Activated CD8-positive, alpha-beta T cell treated with anti-CD3 and anti-CD28 coated beads for 36 hours (primary cell): ENCODE data around the gene NPIPB8. TPM values are rescaled to one million over a fixed set of nuclear protein-coding genes. Genes with fewer than 3 reads are reported as not detected.
"Not testable (repeated sequence)": the region's sequence is repeated elsewhere in the genome, so short reads cannot be mapped to it uniquely, and the experiment has no call there.

Experiments used
- ATAC-seq: fragments of 200-7000 bp; cut with Tn5 transposase; one replicate; pipeline ENCODE4 v1.10.0; 2021; ENCODE audit warnings: mild to moderate bottlenecking, moderate library complexity
- CTCF ChIA-PET: fragments of 350-600 bp; sonication (Branson Sonifier 250); formaldehyde crosslinking; loops from one replicate; lab custom pipeline; 2021; ENCODE audit warnings: antibody characterized with exemption; lab: Charles Lee
- POLR2A ChIA-PET: fragments of 350-600 bp; sonication (Branson Sonifier 250); formaldehyde crosslinking; loops from one replicate; lab custom pipeline; 2021; ENCODE audit warnings: antibody characterized with exemption; lab: Charles Lee
- DNase-seq: peaks from one replicate; pipeline ENCODE4 v3.0.0-alpha.2; 2020
- H3K27ac Mint-ChIP-seq: one replicate; pipeline ENCODE4 v1.8.0; 2021; ENCODE audit warnings: mild to moderate bottlenecking, mixed read lengths
- H3K27me3 Mint-ChIP-seq: one replicate; pipeline ENCODE4 v1.8.0; 2021; ENCODE audit warnings: mixed read lengths
- H3K36me3 Mint-ChIP-seq: one replicate; pipeline ENCODE4 v1.8.0; 2021; ENCODE audit warnings: low read depth, mixed read lengths
- H3K4me1 Mint-ChIP-seq: one replicate; pipeline ENCODE4 v1.8.0; 2021; ENCODE audit warnings: low read depth, mixed read lengths
- H3K4me3 Mint-ChIP-seq: one replicate; pipeline ENCODE4 v1.8.0; 2021; ENCODE audit warnings: mild to moderate bottlenecking, moderate library complexity, mixed read lengths
- H3K9me3 Mint-ChIP-seq: one replicate; pipeline ENCODE4 v1.8.0; 2021; ENCODE audit warnings: mixed read lengths
- intact Hi-C: fragments of 100-400 bp; cut with micrococcal nuclease; formaldehyde crosslinking; loops from one replicate; pipeline ENCODE4 v1.10.0; 2022
- total RNA-seq, 2 experiments: library from RNA; stranded (reverse); gene quantifications; one replicate each; pipeline ENCODE4 v1.2.3, GENCODE V29; 2021
- TF ChIP-seq, protein P1 (sequence below): fragments of 200-600 bp; IDR thresholded peaks from one replicate; pipeline ENCODE4 v1.8.0; 2022; ENCODE audit warnings: antibody characterized with exemption, mild to moderate bottlenecking

The NPIPB8 gene
- total RNA-seq, 2 experiments from 2014 or later, result not detected

DNA sequence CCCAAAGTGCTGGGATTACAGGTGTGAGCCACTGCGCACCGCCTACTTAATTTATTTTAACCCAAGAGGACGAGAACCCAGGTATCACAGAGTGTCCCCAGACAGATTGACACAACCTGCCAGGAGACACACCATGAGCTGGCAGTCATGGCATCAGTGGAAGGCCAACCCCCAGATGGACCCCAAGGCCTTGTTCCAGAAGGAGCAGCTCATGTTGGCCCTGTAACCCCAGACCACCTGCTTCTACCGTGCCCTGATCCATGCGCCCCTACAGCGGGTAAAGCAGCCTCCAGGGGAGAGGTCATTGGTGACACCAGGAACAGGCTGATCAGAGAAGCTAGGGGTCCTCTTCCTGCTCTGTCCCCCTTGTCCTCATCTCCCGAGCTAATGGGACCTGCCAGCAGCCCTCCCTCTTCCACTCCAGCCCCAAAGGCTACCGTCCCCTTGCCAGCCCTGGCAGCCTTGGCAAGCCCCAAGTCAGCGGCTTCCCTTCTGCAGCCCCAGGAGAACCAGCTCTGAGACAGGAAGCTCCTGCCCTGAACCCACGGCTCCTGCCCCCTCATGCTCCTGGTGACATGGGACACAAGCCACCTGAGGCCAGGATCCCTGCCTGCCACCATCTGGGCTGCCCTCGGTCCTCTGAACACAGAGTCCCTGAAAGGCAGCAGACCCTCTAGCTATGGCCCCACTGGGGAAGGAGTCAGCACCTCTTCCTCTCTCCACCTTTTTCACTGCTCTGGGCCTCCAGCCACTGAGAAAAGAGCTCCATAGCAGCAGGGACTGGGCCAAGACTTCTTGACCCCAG is 34.3 kb upstream of the NPIPB8 start:
- H3K36me3 Mint-ChIP-seq, result peaks cover 2% of the 10 kb centered on the region
- no peaks in the 10 kb centered on the region for H3K27me3 Mint-ChIP-seq
- ATAC-seq (no peak), DNase-seq (no peak)
- H3K9me3 Mint-ChIP-seq, result no peaks in the 10 kb centered on the region
- no peak overlapping the region for H3K4me3 Mint-ChIP-seq
- intact Hi-C loops, result no loop called here
- CTCF ChIA-PET, result no interaction called here
- TF ChIP-seq, protein P1, sequence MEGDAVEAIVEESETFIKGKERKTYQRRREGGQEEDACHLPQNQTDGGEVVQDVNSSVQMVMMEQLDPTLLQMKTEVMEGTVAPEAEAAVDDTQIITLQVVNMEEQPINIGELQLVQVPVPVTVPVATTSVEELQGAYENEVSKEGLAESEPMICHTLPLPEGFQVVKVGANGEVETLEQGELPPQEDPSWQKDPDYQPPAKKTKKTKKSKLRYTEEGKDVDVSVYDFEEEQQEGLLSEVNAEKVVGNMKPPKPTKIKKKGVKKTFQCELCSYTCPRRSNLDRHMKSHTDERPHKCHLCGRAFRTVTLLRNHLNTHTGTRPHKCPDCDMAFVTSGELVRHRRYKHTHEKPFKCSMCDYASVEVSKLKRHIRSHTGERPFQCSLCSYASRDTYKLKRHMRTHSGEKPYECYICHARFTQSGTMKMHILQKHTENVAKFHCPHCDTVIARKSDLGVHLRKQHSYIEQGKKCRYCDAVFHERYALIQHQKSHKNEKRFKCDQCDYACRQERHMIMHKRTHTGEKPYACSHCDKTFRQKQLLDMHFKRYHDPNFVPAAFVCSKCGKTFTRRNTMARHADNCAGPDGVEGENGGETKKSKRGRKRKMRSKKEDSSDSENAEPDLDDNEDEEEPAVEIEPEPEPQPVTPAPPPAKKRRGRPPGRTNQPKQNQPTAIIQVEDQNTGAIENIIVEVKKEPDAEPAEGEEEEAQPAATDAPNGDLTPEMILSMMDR, result no peak
- POLR2A ChIA-PET, result interaction anchor here (0.9 to 1.0 kb wide), 2 partner anchors 9 to 35 kb away, joined by 3 read pairs; no protein-coding TSS in a partner anchor
- H3K4me1 Mint-ChIP-seq, result no peaks in the 10 kb centered on the region
- H3K27ac Mint-ChIP-seq, result no peak overlapping the region

DNA sequence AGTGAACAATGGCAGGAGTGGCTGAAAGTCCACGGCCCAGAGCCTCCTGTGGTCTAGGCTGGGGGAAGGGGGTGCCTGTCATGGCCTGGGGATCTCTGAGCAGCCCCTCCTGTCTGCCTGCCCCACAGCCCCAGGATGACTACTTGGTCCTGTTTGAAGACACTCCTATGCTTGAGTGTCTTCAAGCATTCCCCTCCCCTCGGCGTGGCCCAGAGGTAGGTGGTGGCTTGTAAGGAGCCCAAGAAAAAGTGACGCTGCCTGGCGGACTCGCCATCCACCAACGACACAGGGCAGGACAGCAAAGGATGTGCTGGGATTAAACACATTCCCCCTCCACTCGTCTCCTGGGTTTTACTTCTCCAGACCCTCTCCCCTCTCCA is 33.7 kb upstream of the NPIPB8 start:
- H3K27ac Mint-ChIP-seq, result no peak overlapping the region

DNA sequence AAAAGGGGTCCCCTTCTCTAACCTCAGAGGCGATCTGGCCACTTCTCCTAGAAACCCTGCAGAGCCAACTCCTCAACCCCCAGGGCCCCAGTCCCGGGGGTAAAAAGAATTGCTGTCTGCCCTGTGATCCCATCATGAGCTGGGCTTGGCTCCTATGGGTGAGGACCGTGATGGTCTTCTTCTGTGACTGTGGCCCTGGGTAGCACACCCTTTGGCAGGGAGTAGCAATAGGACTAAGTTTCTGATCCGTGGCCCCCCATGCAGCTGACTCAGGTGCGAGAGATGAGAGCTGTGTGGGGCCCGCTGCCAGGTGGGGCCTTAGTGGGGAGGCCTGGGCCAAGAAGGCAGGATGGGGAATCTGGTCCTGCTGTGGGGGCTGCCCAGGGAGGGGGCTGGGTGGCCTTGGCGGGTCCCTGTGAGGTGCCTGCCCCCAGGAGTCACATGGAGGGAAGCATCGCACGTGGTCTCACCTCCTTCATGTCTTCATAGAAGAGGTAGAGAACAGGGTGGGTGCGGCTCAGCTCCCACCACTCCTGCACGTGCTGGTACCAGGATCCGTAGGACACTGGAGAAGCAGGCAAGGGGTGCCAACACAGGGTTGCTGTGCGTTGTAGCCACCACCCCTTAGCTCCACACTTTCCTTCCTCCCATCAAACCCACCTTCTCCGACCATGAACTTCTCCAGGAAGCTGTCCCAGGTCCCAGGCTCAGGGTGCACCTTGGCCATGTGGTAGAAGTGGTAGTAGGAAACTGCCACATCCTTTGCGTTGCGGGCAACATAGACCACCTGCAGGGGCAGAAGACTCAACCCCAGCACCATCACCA is 31.4 kb upstream of the NPIPB8 start:
- TF ChIP-seq, protein P1, result no peak
- intact Hi-C loops, result no loop called here
- ChIA-PET CTCF (interaction anchor here (1.5 kb wide), 1 partner anchor 10 kb away, joined by 6 read pairs; no protein-coding TSS in a partner anchor), POLR2A (no interaction called here)
- no peaks in the 10 kb centered on the region for H3K27me3 Mint-ChIP-seq
- H3K27ac Mint-ChIP-seq, result no peak overlapping the region
- ATAC-seq, result no peak
- H3K36me3 Mint-ChIP-seq, result peaks cover 2% of the 10 kb centered on the region
- peaks cover 12% of the 10 kb centered on the region for H3K4me1 Mint-ChIP-seq
- no peak for DNase-seq
- H3K9me3 Mint-ChIP-seq, result no peaks in the 10 kb centered on the region
- H3K4me3 Mint-ChIP-seq, result no peak overlapping the region

More for the DNA sequence above, 33.7 kb upstream of the NPIPB8 start:
- intact Hi-C loops, result no loop called here
- peaks cover 2% of the 10 kb centered on the region for H3K36me3 Mint-ChIP-seq
- no peaks in the 10 kb centered on the region for H3K9me3 Mint-ChIP-seq
- H3K4me3 Mint-ChIP-seq, result no peak overlapping the region
- TF ChIP-seq, protein P1, result no peak
- H3K4me1 Mint-ChIP-seq, result no peaks in the 10 kb centered on the region
- ATAC-seq (no peak), DNase-seq (no peak)
- ChIA-PET CTCF (no interaction called here), POLR2A (interaction anchor here (0.7 kb wide), 1 partner anchor 48 kb away, joined by 3 read pairs; no protein-coding TSS in a partner anchor)
- H3K27me3 Mint-ChIP-seq, result no peaks in the 10 kb centered on the region

DNA sequence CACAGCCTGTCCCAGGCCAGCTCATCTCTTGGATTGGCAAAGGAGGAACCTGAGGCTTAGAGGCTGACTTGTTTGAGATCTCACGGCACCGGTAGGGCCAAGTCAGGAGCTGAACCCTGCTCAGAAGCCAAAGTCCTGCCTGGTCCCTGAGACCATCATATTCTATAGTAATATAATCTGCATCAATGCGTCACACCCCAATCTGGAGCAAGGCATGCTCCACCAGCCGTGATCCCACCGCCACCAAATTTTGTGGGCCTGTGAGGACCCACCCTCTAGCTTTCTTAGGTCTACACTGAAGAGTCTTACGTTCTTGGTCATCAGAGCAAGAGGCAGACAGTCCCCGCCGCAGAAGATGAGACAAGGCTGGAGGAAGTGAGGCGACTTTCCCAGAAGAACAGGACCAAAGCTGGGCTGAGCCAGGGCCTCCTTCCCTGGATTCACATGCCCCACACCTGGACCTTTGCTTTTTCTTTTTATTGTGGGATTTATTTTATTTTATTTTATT is 30.7 kb upstream of the NPIPB8 start:
- CTCF ChIA-PET, result interaction anchor here (1.5 kb wide), 1 partner anchor 9 kb away, joined by 6 read pairs; no protein-coding TSS in a partner anchor
- ATAC-seq (no peak), DNase-seq (no peak)
- Mint-ChIP-seq H3K27me3 (no peaks in the 10 kb centered on the region), H3K4me3 (no peak overlapping the region), H3K9me3 (no peaks in the 10 kb centered on the region), H3K27ac (no peak overlapping the region), H3K4me1 (peaks cover 12% of the 10 kb centered on the region), H3K36me3 (peaks cover 2% of the 10 kb centered on the region)
- TF ChIP-seq, protein P1, result no peak
- intact Hi-C loops, result no loop called here
- POLR2A ChIA-PET, result interaction anchor here (1.0 kb wide), 1 partner anchor 42 kb away, joined by 3 read pairs; no protein-coding TSS in a partner anchor

DNA sequence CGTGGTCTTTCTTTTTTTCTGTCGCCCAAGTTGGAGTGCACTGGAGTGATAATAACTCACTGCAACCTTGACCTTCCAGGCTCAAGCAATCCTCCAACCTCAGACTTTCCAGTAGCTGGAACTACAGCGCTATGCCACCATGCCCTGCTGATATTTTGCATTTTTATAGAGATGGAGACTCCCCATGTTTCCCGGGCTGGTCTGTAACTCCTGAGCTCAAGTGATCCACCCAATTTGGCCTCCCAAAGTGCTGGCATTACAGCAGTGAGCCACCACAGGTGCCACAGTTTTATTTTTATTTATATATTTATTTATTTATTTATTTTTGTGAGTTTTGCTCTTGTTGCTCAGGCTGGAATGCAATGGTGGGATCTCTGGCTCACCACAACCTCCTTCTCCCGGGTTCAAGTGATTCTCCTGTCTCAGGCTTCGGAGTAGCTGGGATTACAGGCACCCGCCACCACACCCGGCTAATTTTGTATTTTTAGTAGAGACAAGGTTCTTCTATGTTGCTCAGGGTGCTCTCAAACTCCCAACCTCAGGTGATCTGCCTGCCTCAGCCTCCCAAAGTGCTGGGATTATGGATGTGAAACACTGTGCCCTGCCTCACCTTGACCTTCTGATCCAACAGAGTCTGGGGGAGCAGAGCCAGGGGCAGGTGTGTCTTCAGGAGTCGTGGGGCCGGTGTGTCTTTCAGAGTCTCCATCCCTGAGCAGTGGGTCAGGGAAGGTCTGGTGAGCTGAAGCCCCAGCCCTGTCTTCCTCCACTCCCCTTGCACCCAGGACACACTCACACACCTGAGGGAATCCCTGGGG is 30.0 kb upstream of the NPIPB8 start:
- POLR2A ChIA-PET, result interaction anchor here (1.0 kb wide), 1 partner anchor 43 kb away, joined by 3 read pairs; no protein-coding TSS in a partner anchor
- H3K4me3 Mint-ChIP-seq, intact Hi-C loops, DNase-seq, H3K27me3 Mint-ChIP-seq, H3K36me3 Mint-ChIP-seq, H3K9me3 Mint-ChIP-seq, ATAC-seq, H3K27ac Mint-ChIP-seq: not testable (repeated sequence)
- CTCF ChIA-PET, result interaction anchor here (1.5 kb wide), 1 partner anchor 9 kb away, joined by 6 read pairs; no protein-coding TSS in a partner anchor
- peaks cover 12% of the 10 kb centered on the region for H3K4me1 Mint-ChIP-seq

DNA sequence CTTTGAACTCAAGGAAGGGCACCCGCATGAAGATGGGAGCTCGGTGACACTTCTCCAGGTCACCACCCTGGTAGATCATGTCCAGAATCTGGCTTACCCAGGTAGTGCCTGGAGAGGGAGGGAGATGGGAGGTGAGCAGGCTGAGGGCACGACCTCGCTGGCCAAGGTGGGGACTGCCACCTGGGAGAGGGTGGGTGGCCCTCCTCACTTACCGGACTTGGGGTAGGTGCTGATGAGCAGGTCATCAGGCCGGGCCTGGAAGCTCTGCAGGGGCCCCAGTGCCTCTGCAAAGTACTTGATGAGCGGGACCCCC is 29.4 kb upstream of the NPIPB8 start:
- POLR2A ChIA-PET, result interaction anchor here (1.0 kb wide), 1 partner anchor 44 kb away, joined by 3 read pairs; no protein-coding TSS in a partner anchor
- intact Hi-C loops, H3K9me3 Mint-ChIP-seq, H3K4me3 Mint-ChIP-seq, H3K27me3 Mint-ChIP-seq, DNase-seq, H3K36me3 Mint-ChIP-seq, H3K27ac Mint-ChIP-seq, CTCF ChIA-PET, ATAC-seq: not testable (repeated sequence)
- peaks cover 12% of the 10 kb centered on the region for H3K4me1 Mint-ChIP-seq

DNA sequence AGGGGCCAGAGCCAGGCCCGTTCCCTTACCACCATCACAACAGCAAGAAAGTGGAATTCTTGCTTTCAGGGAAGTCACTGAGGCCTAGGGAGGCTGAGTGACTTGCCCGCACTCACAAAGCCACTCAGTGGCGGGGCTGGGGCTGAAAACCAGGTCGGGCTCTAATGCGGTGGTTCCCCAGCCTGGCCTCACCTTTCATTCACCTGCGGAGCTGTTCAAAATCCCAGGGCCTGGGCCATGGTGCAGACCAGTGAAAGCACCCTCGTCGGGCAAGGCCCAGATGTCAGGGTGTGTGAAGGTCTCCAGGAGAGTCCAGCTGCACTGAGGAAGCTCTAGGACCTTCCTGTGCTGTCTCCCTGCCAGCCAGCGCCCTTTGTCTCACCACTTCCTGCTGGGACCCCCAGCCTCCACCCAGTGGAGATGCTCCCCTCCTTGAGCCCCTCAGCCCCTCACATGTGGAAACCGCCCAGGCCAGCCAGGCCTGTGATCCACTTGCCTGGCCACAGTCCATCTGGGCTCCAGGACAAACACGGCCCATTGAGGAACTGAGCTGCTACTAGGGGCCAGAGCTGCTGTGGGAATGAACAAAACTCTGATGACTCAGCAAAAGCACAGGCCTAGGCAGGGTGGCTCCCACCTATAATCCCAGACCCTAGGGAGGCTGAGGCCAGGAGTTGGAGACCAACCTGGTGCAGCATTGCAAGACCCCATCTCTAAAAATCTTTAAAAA is 28.8 kb upstream of the NPIPB8 start:
- H3K27ac Mint-ChIP-seq, POLR2A ChIA-PET, H3K9me3 Mint-ChIP-seq, CTCF ChIA-PET, ATAC-seq, H3K36me3 Mint-ChIP-seq, H3K27me3 Mint-ChIP-seq, DNase-seq, H3K4me3 Mint-ChIP-seq, intact Hi-C loops: not testable (repeated sequence)
- H3K4me1 Mint-ChIP-seq, result peaks cover 12% of the 10 kb centered on the region
